Pancreas (tissue), 10 donors: ENCODE results near the gene CILP2. TPM values are rescaled to one million over a fixed set of nuclear protein-coding genes. Genes with fewer than 3 reads are reported as not detected.
A peak's percentile ranks its signal among the peaks of the same experiment; 100 is the strongest.

Experiments used
- ATAC-seq, 4 donors: fragments of 200-7000 bp; cut with Tn5 transposase; one replicate each; pipeline versions ENCODE4 v1.8.0 to v1.9.1; 2020; ENCODE audit warnings: mild to moderate bottlenecking in 4 of 4, moderate library complexity in 4 of 4
- DNase-seq, 6 donors: peaks; one replicate each; pipeline ENCODE4 v3.0.0-alpha.2; 2020
- FAIRE-seq: peaks from 2 replicates; lab custom pipeline; 2012; peaks lifted over from hg19 to GRCh38; lab: Jason Lieb, UNC
- H3K27ac ChIP-seq, 4 donors: fragments of 200-600 bp; sonication (generic); 1 replicate in 3 of 4; 2 replicates in 1 of 4; pipeline versions ENCODE4 v1.5.0 to v1.8.0; 2020
- H3K27me3 ChIP-seq, 4 donors: fragments of 200-600 bp; one replicate each; pipeline ENCODE4 v1.8.0; 2021
- H3K36me3 ChIP-seq, 3 donors: fragments of 200-600 bp; sonication (generic) in 1 of 3; one replicate each; pipeline versions ENCODE4 v1.5.0 to v1.8.0; 2020 to 2021
- H3K4me1 ChIP-seq, 3 donors: fragments of 200-600 bp; one replicate each; pipeline ENCODE4 v1.8.0; 2021
- H3K4me3 ChIP-seq, 4 donors: fragments of 200-600 bp; sonication (generic) in 2 of 4; one replicate each; pipeline versions ENCODE4 v1.5.0 to v1.8.0; 2020 to 2021
- H3K9me3 ChIP-seq, 4 donors: fragments of 200-600 bp; one replicate each; pipeline ENCODE4 v1.8.0; 2021
- CTCF ChIP-seq, 4 donors: fragments of 200-600 bp; sonication (generic) in 3 of 4; IDR thresholded peaks; one replicate each; pipeline versions ENCODE4 v1.5.0 to v1.8.0; 2021; ENCODE audit warnings: antibody characterized with exemption in 4 of 4
- WGBS, 2 donors: extraction: QIAGEN DNeasy Blood & Tissue Kit; methylation state at CpG; one replicate each; pipeline ENCODE4 v1.1.7; 2013; 5-methylcytosine and 5-hydroxymethylcytosine counted together
- intact Hi-C, 3 donors: fragments of 100-400 bp; cut with DNase I; formaldehyde crosslinking; loops; one replicate each; pipeline versions ENCODE4 v1.11.1 to v1.14.2; 2022
- polyA plus RNA-seq, 2 donors: library from polyadenylated mRNA; stranded (reverse); fragments of 200-250 nt; gene quantifications; one replicate each; pipeline ENCODE4 v1.2.3, GENCODE V29; 2013
- total RNA-seq, 6 donors: library from RNA; stranded (reverse); fragmentation: NEBNext Ultra II Directional in 4 of 6; extraction: Animal tissue kit (Norgen Biotek cat#: 25700) in 4 of 6; gene quantifications; one replicate each; pipeline versions ENCODE4 v1.2.1 to v1.2.4, GENCODE V29; 2021 to 2023
- donor health status: healthy with polysubstance abuse.
- donor health status: DM: no; HTN: no; CAD: no; lungs with moderate emphysema.
- donor health status: DM: no; HTN: no; CAD: no.
- donor health status: control.
- donor health status: control.
- donor health status: Bipolar disorder and iron deficiency.
- donor health status: DM: yes; HTN: yes; CAD: no.
- donor health status: DM: no; HTN: no; CAD: no.
- donor health status: DM: no; HTN: no; CAD: no.
- donor health status: DM: yes; HTN: yes; CAD: no.

Gene CILP2
- total and polyA plus RNA-seq, 8 donors: 0.12 to 1.4 TPM; not detected in 6

GRCh38 chr19:19513682-19514081 lies 24.4 kb upstream of the CILP2 start:
- ATAC-seq (no peak), FAIRE-seq (no peak), DNase-seq (no peak)
- no peak overlapping the region for H3K27ac ChIP-seq
- 84 to 91% methylated on average over 17 of the region's 17 CpGs for WGBS, 2 donors
- no peak for TF ChIP-seq CTCF (IDR thresholded peaks at IDR 0.05)
- H3K36me3 ChIP-seq: no peaks in the 10 kb centered on the region
- no peaks in the 10 kb centered on the region for H3K9me3 ChIP-seq
- peaks cover 0 to 7% (median 0%) of the 10 kb centered on the region in 3 donors for H3K4me1 ChIP-seq
- no peaks in the 10 kb centered on the region for H3K27me3 ChIP-seq
- H3K4me3 ChIP-seq: no peak overlapping the region
- intact Hi-C loops: no loop called here

GRCh38 chr19:19514215-19514657 lies 23.8 kb upstream of the CILP2 start:
- ATAC-seq (peak in 2 of 4 donors; percentile 2 to 17), DNase-seq (peak in 5 of 6 donors; percentile 42 to 71 (median 48)), FAIRE-seq (no peak)
- intact Hi-C loops: no loop called here
- WGBS, 2 donors: 61 to 63% methylated on average over 41 to 46 of the region's 46 CpGs
- Histone ChIP-seq H3K36me3 (no peaks in the 10 kb centered on the region), H3K4me3 (no peak overlapping the region), H3K9me3 (no peaks in the 10 kb centered on the region), H3K27ac (no peak overlapping the region), H3K27me3 (no peaks in the 10 kb centered on the region), H3K4me1 (peaks cover 0 to 7% (median 0%) of the 10 kb centered on the region in 3 donors)
- no peak for TF ChIP-seq CTCF (IDR thresholded peaks at IDR 0.05)

GRCh38 chr19:19514881-19515641 lies 23.0 kb upstream of the CILP2 start, which contains the start of gene TSSK6:
Gene TSSK6, minus strand, starts transcription at chr19:19515548. Its CDS starts 121 bp downstream, at chr19:19515427.
- Histone ChIP-seq H3K36me3 (no peaks in the 10 kb centered on the region), H3K4me3 (peak within 1 kb of the TSS; percentile 68 to 87 (median 82)), H3K4me1 (peaks cover 0 to 7% (median 0%) of the 10 kb centered on the region in 3 donors), H3K27ac (peak within 1 kb of the TSS; percentile 40 to 86 (median 72)), H3K27me3 (no peaks in the 10 kb centered on the region), H3K9me3 (no peaks in the 10 kb centered on the region)
- no peak for FAIRE-seq
- no peak for ATAC-seq
- WGBS, 2 donors: 88 to 89% methylated on average over 74 of the region's 74 CpGs
- TF ChIP-seq CTCF (IDR thresholded peaks at IDR 0.05): no peak
- no peak for DNase-seq
- intact Hi-C loops: no loop called here

- no peak for TF ChIP-seq CTCF (IDR thresholded peaks at IDR 0.05)
- no peaks in the 10 kb centered on the region for H3K36me3 ChIP-seq
- no peaks in the 10 kb centered on the region for H3K9me3 ChIP-seq
- H3K4me3 ChIP-seq: peak within 1 kb of the TSS; percentile 68 to 87 (median 82)
- DNase-seq (peak; percentile 86 to 96 (median 94)), ATAC-seq (peak; percentile 95 to 97 (median 96)), FAIRE-seq (no peak)
- no peaks in the 10 kb centered on the region for H3K27me3 ChIP-seq
- 5 to 6% methylated on average over 55 to 61 of the region's 61 CpGs for WGBS, 2 donors
- intact Hi-C loops: no loop called here
- H3K4me1 ChIP-seq: peaks cover 0 to 7% (median 0%) of the 10 kb centered on the region in 3 donors
- peak within 1 kb of the TSS; percentile 40 to 86 (median 72) for H3K27ac ChIP-seq
These were observed 22.2 kb upstream of the CILP2 start, which contains the start of gene NDUFA13 for GRCh38 chr19:19515642-19516519. Gene NDUFA13, plus strand, starts transcription at chr19:19516225. Its CDS starts 14 bp downstream, at chr19:19516239.
